ENCODE data around the gene NOTUM. TPM values are rescaled to one million over a fixed set of nuclear protein-coding genes. Genes with fewer than 3 reads are reported as not detected.

The NOTUM gene
- total and polyA plus RNA-seq, 2 of the 4 experiments (the other 2 are of a cell fraction), result 0.05 TPM; not detected in 1

DNA sequence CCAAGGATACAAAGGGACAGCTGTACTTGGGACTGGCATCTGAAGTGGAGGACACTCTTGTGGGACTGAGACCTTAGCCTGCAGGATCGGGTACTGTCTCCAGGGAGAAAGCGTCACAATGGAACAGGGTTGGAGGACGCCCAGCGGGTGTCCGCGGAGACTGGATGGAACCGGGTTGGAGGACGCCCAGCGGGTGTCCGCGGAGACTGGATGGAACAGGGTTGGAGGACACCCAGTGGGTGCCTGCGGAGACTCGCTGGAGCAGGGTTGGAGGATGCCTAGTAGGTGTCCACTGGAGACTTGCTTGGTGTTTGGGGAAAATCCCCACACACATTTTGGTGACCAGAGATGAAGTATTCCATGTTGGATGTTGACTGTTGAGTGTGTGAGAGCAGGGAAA lies 13.8 kb downstream of the NOTUM start, which contains the start of gene MYADML2:
MYADML2 (minus strand) TSS at position 45 of the 400 bp plus-strand sequence. CDS start 5,492 bp downstream, outside the sequence.
- Histone ChIP-seq H4K5ac (ENCODE audit: low read depth, low read length) (no peak within 1 kb of the TSS), H4K8ac (ENCODE audit: low read depth in 2 of 2, low read length in 2 of 2) (no peak within 1 kb of the TSS), H3K4me2 (ENCODE audit: low read depth, low read length) (no peak within 1 kb of the TSS), H3K14ac (replicated peaks; ENCODE audit: low read depth, low read length) (no peak within 1 kb of the TSS), H2BK120ac (ENCODE audit: low read depth, low read length) (no peak within 1 kb of the TSS), H3K36me3 (ENCODE audit: control insufficient read depth, insufficient read depth, low read length) (no peaks in the 10 kb centered on the region), H3K79me1 (ENCODE audit: low read depth in 1 of 2, low read length in 2 of 2) (no peaks in the 10 kb centered on the region), H2BK15ac (ENCODE audit: low read depth, low read length) (no peak within 1 kb of the TSS), H3K4ac (ENCODE audit: low read depth, low read length) (no peak within 1 kb of the TSS), H3K27me3 (ENCODE audit: control insufficient read depth, insufficient read depth, low read length) (peaks cover 14% of the 10 kb centered on the region), H2AK9ac (replicated peaks; ENCODE audit: low read depth, low read length, poor library complexity) (no peak within 1 kb of the TSS), H4K91ac (ENCODE audit: insufficient read depth, low read depth, low read length) (no peak within 1 kb of the TSS), H3K4me1 (ENCODE audit: control insufficient read depth, insufficient read depth, low read length) (no peaks in the 10 kb centered on the region), H3K4me3 (ENCODE audit: insufficient read depth, low read depth, low read length) (no peak within 1 kb of the TSS), H3K9ac (ENCODE audit: low read depth, low read length) (no peak within 1 kb of the TSS), H3K18ac (ENCODE audit: low read depth, low read length) (no peak within 1 kb of the TSS), H3K27ac (ENCODE audit: insufficient read depth, low read length) (no peak within 1 kb of the TSS), H3K56ac (ENCODE audit: extremely low read depth, insufficient read depth, low read length) (no peak within 1 kb of the TSS), H4K20me1 (ENCODE audit: insufficient read depth, low read length) (no peaks in the 10 kb centered on the region), H2AFZ (replicated peaks; ENCODE audit: low read length, poor library complexity) (no peak within 1 kb of the TSS), H3K9me1 (ENCODE audit: insufficient read depth, low read length) (no peaks in the 10 kb centered on the region), H3K9me3 (ENCODE audit: control insufficient read depth, insufficient read depth, low read length) (no peaks in the 10 kb centered on the region), H2AK5ac (ENCODE audit: low read depth, low read length) (no peak within 1 kb of the TSS), H2BK5ac (ENCODE audit: low read depth, low read length, poor library complexity, severe bottlenecking) (no peak within 1 kb of the TSS), H2BK20ac (ENCODE audit: low read depth, low read length) (no peak within 1 kb of the TSS), H3K23ac (ENCODE audit: low read depth, low read length) (no peak within 1 kb of the TSS)
- no CpG with 5 or more reads among the region's 13 CpGs for WGBS, 2 experiments (ENCODE audit: extremely low coverage in 2 of 2, insufficient read length in 1 of 2)
- BruUV-seq (replicated peaks), result no TSS peak
- intact Hi-C loops (cut with micrococcal nuclease) (no loop called here), in situ Hi-C loops (cut with MboI; ENCODE audit: low sequenced_read_pairs) (no loop called here), dilution Hi-C loops (cut with HindIII; ENCODE audit: low sequenced_read_pairs, unreplicated experiment) (no loop called here)
- TF ChIP-seq RFX5 (IDR thresholded peaks at IDR 0.05; ENCODE audit: low read depth, low read length), result no peak
- POLR2A ChIA-PET (ENCODE audit: unreplicated experiment), result no interaction called here
- CTCF ChIA-PET, result interaction anchor here (1.9 kb wide), 1 partner anchor 12 kb away, joined by 7 read pairs; no protein-coding TSS in a partner anchor
- ATAC-seq (ENCODE audit: low read depth) (no peak), DNase-seq (no peak)
